NCI-H69 (cell line): ENCODE measurements around the gene COPS3.

Experiments used
- DNase-seq: peaks from one replicate; lab custom pipeline; 2025; lab: John Stamatoyannopoulos, UW

The COPS3 gene

DNA sequence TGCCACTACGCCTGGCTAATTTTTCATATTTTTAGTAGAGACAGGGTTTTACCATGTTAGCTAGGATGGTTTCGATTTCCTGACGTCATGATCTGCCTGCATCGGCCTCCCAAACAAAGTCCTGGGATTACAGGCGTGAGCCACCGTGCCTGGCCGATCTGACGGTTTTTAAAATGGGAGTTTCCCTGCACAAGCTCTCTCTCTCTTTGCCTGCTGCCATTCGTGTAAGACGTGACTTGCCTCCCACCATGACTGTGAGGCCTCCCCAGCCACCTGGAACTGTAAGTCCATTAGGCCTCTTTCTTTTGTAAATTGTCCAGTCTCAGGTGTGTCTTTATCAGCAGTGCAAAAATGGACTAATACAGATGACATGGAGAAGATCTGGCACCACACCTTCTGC, 39.4 kb downstream of the COPS3 start:
- DNase-seq, result no peak

DNA sequence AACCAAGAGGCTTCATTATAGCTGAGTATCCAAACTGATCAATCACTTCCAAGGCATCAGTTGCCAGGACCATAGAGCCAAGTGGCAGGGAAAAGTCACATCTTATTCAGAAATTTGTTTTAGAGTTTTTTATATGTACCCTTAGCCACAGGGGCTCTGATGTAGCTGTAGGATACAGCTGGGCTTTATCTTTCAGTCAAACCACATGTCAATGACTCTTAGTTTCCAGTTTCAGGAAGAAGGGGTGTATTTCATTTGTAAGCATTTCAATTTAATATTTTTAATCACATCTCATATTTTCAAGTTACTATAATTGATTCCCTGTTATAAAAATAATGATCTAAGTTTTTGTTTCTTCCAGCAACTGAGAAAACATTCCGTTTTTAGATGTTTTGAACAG, 41.2 kb downstream of the COPS3 start:
- DNase-seq, result no peak

DNA sequence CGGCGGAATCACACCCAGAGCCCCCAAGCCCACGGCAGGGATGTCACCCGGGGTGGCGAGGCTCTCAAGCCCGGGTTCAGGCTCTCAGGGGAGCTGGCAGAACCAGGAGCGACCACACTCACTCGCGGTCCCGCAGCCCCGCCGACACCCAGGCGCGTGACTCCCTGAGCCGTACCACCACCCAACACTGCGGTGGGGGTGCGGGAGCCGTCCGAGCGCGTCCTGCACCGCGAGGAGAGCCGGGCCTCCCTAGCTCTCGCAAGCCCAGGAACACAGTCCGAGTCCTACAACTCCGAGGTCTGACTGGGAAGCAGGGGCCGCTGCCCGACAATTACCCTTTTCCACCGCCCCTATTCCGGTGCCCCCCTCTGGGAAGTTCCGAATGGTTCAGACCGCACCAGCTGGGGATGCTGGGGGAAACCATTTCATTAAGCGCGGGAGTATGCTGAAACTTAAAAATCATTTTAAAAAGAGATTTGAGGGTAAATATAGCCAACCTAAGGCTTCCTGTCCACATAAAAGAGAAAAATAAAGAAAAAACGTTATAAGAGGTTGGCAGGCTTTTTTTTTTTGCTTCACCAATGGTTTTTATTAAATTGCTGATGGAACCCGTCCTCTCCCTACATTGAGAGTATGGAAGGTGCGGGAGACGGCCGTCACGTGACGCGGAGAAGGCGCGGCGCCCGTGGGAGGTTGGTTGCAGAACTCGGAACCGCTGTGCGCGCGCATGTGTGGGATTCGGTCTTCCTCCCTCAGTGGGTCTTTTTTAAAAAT, 43.8 kb downstream of the COPS3 start, which contains the start of gene FLCN:
Gene FLCN, minus strand, starts transcription at position 143 of the 774 bp plus-strand sequence. CDS start 9,031 bp downstream, outside the sequence.
- DNase-seq, result peak; percentile 87

DNA sequence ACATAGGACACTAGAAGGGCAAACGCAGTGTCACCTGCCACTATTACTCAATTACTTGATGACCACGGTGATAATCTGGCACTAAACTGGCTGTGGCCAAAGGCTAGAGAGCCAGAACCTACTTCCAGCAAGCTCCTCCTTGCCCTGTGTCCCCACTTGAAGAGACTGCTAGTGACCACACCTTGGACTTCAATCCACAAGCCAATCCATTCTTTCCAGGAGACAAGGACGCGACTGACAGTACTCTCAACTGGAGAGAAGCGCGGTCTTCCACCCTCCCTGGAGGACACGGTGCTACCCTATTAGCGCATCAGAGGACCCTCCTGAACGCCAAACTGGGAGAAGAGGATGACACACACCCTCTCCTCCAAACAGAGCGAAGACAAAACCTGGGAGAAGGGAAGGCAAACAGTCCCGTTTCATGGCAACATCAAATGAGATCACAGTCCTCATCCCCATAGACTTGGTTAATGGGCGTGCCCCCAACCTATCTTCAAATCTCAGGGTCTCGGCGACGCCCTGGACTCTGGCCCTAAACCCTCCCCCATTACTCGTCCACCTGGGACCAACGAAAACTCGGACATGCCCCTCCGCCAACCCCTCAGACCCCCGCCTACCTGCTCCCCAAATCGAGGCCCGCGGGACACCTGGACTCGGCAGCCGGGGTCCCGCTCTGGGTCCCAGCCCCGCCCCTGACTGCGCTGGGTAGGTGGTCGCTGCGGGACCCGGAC, 44.6 kb downstream of the COPS3 start:
- DNase-seq, result peak; percentile 33

DNA sequence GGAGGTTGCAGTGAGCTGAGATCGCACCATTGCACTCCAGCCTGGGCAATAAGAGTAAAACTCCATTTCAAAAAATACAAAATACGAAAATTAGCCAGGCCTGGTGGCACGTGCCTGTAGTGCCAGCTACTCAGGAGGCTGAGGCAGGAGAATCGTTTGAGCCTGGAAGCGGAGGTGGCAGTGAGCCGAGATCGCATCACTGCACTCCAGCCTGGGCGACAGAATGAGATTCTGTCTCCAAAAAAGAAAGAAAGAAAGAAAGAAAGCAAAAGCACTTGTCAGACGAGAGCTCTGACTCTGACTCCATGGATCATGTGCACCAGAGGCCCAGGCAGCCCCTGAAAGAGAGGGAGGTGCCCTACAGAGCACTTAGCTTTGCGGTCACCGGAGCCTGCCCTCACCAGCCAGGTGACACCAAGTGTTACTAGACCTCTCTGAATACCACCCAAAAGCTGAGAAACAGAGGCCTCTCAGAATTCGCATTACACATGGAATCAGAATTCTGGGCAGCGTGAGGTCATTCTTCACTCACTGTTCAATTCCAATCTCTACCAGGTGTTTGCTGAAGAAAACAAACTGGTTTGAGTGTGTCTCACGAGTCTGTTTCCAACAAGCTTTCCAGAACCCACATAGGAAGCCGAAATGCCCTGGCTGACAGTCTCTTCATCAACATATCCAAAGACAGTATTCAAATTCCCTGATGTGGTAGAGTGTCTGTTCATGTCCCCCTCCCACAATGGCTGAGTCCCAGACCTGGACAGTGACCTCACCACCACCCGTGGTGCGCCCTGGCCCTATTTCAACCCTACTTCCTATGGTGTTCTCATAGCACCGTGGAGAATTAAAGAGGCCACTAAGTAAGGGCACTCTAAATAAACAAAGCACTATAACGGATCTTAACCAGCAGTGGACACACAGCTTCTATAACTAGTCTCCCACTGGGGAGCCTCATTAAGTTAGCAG, 45.6 kb downstream of the COPS3 start:
- DNase-seq, result peak; percentile 45

DNA sequence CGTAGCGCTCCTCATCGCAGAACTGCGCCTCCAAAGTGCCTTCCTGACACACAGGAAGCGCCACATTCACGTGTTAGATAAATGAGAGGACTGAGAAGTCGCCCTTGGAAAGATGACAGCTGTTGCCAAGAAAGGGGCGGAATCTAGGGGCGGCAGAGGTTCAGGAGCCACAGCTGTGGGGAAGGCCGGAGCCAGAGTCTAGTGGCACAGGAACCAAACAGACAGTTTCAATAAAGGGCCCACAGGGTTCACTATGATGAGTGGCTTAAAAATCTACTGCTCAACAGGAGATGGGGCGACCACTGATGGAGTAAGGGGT, 48.8 kb downstream of the COPS3 start:
- DNase-seq, result no peak

DNA sequence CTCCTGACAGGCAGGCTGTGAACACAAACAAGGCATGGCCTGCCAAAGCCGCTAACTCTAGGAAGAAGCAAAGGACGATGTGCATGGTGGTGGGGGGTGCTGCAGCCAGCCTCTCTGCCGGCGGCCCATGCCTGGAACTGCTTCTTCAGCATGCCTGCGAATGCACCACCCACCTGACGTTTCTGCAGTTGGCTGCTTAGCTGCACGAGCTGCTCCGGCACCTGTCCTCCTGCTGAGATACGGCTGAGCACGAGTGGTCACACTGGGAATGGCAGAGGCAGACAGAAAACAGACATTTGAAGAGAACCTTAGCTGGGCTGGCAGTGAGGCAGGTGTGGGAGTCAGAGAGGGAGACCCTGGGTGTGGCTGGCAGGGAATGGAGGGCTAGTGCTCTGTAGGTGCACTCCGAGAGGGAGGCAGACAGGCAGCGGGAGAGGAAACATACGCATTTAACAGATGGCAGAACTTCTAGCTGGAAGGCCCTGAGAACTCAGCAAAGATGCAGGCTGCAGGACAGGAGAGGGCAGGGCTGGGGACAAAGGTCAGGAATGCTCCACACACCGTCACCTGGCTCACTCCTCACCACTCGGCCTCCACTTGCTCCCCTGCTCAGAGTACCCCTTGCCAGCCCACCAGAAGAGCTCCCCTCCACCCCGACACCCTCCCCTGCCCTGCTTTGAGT, 49.3 kb downstream of the COPS3 start:
- DNase-seq, result no peak

DNA sequence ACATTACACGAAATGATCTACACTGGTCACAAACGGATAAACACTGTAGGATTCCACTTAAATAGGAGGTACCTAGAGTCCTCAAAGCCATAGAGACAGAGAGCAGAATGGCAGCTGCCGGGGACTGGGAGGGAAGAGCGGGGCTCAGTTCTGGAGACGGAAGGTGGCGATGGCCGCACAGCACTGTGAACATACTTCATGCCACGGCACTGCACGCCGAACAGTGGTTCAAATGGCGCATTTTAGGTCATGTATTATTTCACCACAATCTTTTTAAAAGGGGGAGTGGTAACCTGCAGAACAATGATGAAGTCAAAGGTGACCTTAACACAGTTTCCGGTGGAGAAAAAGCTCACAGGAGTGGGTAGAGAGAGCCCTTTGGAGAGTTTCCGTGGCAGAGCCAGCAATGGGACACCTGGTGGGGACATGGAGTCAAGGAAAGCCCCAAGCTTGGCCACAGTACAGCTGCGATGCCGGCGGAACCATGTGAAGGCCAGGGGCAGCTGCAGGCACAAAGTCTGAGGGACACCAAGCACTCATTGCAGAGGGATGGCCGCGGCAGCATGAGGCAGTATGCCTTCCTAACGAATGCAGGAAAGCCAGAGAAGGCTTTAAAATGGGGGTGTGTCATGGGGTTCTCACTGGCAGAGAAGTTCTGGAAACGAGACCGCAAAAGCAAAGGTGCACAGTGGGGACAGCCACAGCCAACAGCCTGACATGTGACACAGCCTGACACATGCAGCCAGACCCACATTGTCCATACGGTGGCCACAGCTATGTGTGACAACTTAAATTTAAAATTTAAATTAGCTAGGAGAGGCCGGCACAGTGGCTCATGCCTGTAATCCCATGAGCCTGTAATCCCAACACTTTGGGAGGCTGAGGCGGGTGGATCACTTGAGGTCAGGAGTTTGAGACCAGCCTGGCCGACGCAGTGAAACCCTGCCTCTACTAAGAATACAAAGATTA, 51.3 kb downstream of the COPS3 start:
- DNase-seq, result no peak

DNA sequence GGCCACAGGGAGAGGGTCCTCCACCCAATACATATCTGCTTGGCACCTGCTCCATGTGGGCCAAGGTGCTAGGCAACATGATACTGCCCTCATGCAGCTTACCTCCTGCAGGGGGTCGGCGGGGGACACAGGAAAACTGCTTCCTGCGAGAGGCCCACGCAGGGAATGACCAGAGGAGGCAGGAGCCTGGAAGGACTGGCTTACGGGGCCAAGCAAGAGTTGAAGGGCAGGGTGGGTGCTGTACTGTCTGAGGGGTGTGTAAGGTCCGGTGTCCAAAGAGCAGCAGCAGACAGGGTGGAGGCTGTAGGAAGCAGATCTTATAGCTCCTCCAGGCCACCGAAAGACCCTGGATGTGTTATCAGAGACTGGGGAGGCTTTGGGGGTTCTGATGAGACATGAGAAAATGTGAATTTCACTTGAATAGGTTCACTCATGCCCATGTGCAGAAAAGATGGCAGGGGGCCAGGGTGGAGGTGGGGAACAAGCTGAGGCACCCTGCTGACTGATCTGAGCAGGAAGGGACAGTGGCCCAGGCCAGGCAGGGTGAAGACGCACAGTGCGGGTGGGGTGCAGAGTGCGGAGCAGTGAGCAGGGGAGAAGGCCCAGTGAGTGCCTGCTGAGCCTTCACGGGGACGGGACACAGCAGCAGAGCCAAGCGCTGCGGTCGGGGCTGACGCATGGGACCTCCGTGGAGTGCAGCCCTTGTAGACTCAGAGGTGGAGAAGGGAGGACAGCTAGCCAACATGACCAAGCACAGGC, 52.3 kb downstream of the COPS3 start:
- DNase-seq, result no peak

DNA sequence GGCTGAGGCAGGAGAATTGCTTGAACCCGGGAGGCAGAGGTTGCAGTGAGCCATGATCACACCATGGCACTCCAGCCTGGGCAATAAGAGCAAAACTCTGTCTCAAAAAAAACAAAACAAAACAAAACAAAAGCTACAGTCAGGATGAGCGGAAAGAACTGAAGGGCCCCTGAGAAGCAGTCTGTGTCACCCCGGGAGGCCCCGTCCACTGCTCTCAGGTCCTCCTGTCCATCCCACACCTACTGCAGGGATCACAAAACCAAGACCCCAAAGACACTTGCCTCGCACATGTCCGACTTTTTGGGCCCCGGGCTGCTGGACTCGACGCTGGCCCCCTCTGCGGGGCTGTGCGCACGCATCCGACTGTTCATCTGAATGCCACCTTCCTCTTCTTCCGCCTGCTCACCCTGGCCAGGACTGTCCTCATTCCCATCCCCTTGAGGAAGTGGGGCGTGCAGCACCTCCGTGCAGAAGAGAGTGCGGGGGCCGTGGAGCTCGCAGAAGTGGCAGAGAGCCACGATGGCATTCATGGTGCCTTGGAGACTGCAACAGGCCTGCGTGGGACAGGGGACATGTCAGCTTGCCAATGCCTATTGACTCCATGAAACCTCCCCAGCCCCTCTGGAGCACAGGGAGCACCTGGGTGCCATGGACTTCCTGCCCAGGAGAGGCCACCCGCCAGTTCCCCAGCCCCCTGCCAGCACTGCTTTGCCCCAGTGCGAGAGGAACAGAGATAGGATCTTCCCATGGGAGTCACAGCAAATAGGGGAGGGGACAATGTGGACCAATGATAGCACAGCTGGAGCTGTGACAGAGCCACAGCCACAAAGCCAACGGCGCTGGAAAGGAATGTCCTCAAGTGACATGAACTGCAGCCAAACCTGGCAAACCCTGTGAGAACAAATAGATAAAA, 53.2 kb downstream of the COPS3 start:
- no peak for DNase-seq

DNA sequence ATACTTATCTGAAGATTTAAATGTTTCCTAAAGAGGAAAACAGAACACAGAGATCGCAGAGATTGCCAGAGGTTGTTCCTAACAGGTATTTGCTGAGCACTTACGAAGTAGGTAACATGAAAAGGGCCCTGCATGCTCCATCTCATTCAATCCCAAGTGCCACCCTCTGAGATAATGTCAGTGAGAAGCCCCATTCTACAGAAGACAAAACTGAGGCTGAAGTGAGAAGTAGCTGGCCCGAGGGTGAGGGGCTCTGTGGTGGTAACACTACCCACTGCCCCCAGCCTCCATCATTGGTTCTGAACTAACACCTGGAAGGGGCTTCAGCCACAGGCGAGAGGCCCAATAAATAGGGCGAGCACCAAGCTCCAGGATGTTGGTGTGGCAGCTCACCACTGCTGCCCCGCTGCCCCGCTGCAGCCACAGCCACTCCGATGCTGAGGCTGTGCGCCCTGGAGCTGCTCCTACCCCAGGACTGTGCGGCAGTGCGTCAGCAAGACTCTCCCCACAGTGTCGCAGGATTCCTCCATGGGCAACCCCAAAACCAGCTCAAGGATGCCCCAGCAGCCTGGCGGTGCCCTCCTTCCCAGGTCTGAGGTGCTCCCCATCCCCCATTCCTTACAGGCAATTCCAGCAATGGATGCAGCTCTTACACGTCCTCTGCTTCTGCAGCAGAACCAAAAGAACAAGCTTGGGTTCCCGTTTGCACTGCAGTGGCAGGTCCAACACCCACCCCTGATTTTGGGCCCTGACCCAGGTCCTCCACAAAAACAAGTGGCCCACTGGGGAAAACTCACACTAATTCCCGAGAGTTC, 54.4 kb downstream of the COPS3 start:
- DNase-seq, result no peak

DNA sequence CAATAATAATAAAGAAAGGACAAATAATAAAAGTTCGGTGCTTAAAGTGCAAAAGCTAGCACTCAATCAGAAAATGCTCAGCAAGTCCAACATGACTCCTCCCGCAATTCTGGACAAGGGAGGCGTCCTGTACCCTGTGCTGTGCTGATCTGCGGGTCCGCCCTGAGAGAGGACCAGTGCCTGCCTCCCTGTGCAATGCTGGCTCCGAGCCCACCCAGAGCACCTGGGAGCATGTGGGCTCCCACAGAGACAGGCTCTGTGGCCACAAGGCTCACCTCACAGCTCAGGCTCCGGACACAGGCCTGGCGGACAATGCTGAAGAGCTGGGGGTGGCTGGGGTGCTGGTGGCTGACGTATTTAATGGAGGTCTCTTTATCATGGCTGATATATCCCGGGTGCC, 55.1 kb downstream of the COPS3 start:
- no peak for DNase-seq

DNA sequence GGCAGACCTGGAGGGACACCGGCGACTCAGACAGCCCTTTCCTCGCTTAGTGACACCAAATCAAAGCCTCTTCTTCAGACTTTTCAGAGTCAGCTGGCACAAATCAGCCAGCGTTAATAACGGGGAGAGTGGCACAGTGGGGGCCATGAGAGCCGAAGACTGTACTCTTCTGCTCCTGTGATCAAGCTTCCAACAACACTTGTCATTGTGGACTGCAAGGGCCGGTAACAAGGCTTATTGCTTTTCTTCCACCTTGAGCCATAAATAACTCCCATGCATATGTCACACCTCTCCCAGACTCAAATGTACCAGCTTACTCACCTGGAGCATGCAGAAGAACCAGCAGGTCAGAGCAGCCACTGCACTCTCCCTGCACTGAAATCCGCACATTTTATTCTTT, 56.9 kb downstream of the COPS3 start:
- DNase-seq, result no peak

DNA sequence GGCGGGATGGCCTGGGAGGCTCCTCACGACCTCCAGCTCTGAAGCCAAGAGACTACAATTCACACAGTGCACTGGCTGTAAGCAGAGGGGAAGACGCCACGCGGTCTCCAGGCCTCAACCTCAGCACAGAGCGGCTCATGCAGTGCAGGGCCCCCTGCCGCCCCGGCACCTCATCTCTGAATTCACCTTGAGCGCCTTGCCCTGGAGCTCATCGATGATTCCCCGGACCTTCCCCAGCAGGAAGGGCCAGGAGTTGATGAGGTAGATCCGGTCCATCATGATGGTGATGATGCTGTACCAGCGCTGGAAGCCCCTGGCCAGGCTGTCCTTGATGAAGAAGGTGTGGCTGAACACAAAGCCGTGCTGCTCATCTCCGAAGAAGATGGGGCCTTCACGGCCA, 57.3 kb downstream of the COPS3 start:
- no peak for DNase-seq

DNA sequence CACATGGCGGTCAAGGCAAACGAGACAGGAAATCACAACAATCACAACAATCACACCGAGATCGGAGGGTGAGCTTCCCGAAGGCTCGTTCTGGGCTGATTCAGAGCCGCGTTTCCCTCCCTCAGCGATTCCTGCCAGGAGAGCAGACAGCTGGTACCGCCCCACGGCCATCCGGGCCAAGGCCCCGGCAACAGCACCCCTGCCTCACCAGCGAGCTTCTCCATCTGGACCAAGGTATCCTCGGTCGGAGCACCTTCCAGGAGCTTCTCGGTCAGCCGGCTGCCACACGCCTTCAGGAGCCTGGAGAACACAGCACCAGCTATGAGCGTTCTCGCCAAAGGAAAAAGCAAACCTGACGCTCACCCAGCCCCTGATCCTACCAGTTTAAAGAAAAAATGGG, 59.7 kb downstream of the COPS3 start:
- DNase-seq, result no peak

DNA sequence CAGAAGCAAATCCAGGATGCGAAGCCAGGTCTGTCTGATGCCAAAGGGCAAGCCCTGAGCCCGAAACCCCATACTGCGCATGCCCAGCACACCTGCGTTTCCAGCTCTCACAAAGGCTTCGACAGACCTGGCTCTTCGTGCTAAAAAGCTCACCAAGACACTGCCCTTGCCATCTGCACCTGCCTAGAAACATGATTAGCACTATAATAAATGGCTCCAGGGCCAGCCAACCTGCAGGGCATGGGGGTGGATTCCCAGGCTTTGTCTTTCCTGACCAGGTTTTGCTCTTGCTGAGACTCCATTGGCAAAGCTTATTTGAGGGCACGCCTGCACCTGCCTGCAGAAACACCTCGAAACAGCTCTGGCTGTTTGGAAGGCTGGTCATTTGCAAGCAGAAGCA, 60.5 kb downstream of the COPS3 start:
- peak; percentile 47 for DNase-seq

DNA sequence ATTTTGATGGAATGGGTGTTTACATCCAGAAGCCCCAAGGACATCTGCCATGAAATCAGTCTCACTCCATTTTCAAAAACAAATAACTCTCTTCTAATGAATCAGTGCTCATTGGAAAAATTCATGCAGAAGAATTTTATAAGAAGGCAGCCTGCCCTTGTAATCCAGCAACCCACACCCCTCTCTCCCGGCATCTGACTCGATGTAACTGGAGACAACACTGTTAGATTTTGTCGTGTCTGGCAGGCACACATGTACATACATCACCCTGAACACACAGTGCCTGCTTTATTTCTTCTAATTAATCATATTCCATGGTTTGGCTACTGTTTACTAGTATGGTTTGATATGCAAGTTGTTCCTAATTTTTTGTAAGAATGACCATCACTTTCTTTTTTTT, 63.1 kb downstream of the COPS3 start:
- DNase-seq, result no peak

DNA sequence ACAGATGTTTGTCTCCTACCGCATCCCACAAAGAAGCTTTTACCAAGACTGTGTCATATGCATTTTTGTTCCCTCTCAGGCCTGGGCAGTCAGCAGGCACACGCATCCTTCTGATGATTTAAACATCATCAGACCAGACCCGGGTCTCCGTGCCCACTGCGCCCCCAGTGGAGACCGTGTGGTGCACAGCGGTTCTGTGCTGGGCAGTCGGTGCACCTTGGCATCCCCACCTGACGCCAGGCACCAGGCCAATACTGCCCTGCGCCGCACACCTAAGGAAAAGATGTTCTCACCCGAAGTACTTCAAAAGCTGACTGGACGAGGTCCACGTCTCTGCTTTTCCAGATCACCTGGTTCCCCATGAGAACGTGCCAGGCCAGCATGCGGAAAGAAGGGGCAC, 64.3 kb downstream of the COPS3 start:
- DNase-seq, result no peak
